PC-3 (cell line): ENCODE results near the gene CDC34. TPM values are rescaled to one million over a fixed set of nuclear protein-coding genes. Genes with fewer than 3 reads are reported as not detected.

Source experiments
- ATAC-seq: fragments of 200-7000 bp; cut with Tn5 transposase; 2 replicates; pipeline ENCODE4 v1.9.1; 2020; ENCODE audit warnings: mild to moderate bottlenecking, moderate library complexity
- BruUV-seq: library from RNA; stranded (reverse); fragments of 400-500 nt; replicated peaks from 2 replicates; lab custom pipeline; 2021; lab: Mats Ljungman, UMichigan
- CTCF ChIA-PET: fragments of 300-600 bp; sonication (Branson Sonifier 250); formaldehyde crosslinking; loops from one replicate; lab custom pipeline; 2022; ENCODE audit warnings: antibody characterized with exemption; lab: Charles Lee
- POLR2A ChIA-PET: fragments of 300-600 bp; sonication (Branson Sonifier 250); formaldehyde crosslinking; loops from one replicate; lab custom pipeline; 2022; ENCODE audit warnings: antibody characterized with exemption; ENCODE audit not compliant: unreplicated experiment; lab: Charles Lee
- DNase-seq: peaks from one replicate; pipeline ENCODE4 v3.0.0-alpha.2; 2015
- H2AFZ ChIP-seq: fragments of 300-600 bp; sonication (generic); 2 replicates; pipeline ENCODE4 v1.6.0; 2016; ENCODE audit warnings: antibody characterized with exemption, low read length
- H3F3A ChIP-seq: fragments of 300-600 bp; sonication (generic); one replicate; pipeline ENCODE4 v1.6.0; 2017; ENCODE audit warnings: antibody characterized with exemption, low read length, control low read depth, mild to moderate bottlenecking; ENCODE audit not compliant: unreplicated experiment
- H3K27ac ChIP-seq: fragments of 300-600 bp; sonication (generic); 2 replicates; pipeline ENCODE4 v1.5.1; 2016; ENCODE audit warnings: mild to moderate bottlenecking, low read length
- H3K27me3 ChIP-seq: fragments of 300-600 bp; sonication (generic); 2 replicates; pipeline ENCODE4 v1.6.1; 2016; ENCODE audit warnings: low read length, mixed read lengths
- H3K36me3 ChIP-seq: fragments of 300-600 bp; sonication (generic); 2 replicates; pipeline ENCODE4 v1.6.1; 2016; ENCODE audit warnings: low read depth, mixed run types, low read length, mixed read lengths
- H3K4me1 ChIP-seq: fragments of 300-600 bp; sonication (generic); 2 replicates; pipeline ENCODE4 v1.5.1; 2016; ENCODE audit warnings: low read length; ENCODE audit not compliant: insufficient read depth
- H3K4me2 ChIP-seq: fragments of 300-600 bp; sonication (generic); 2 replicates; pipeline ENCODE4 v1.6.0; 2016; ENCODE audit warnings: low read length
- H3K4me3 ChIP-seq: fragments of 300-600 bp; sonication (generic); 2 replicates; pipeline ENCODE4 v1.5.1; 2016; ENCODE audit warnings: mild to moderate bottlenecking, low read length, mixed read lengths
- H3K79me2 ChIP-seq: fragments of 300-600 bp; sonication (generic); 2 replicates; pipeline ENCODE4 v1.6.1; 2017; ENCODE audit warnings: low read length, mixed read lengths
- H3K9ac ChIP-seq: fragments of 300-600 bp; sonication (generic); 2 replicates; pipeline ENCODE4 v1.6.0; 2016; ENCODE audit warnings: mild to moderate bottlenecking, low read length
- H3K9me2 ChIP-seq: fragments of 300-600 bp; sonication (generic); replicated peaks from 2 replicates; pipeline ENCODE4 v1.6.1; 2016; ENCODE audit warnings: mixed run types, low read length, mixed read lengths
- H3K9me3 ChIP-seq: fragments of 300-600 bp; sonication (generic); 2 replicates; pipeline ENCODE4 v1.6.1; 2016; ENCODE audit warnings: low read length, mixed read lengths
- H4K20me1 ChIP-seq: fragments of 300-600 bp; sonication (generic); 2 replicates; pipeline ENCODE4 v1.6.1; 2016; ENCODE audit warnings: low read length, mixed read lengths
- EZH2 ChIP-seq: fragments of 300-600 bp; sonication (generic); IDR thresholded peaks from one replicate; pipeline ENCODE4 v1.6.1; 2017; ENCODE audit warnings: antibody characterized with exemption, mild to moderate bottlenecking, low read length; ENCODE audit not compliant: unreplicated experiment
- EZH2phosphoT487 ChIP-seq: fragments of 300-600 bp; sonication (generic); IDR thresholded peaks from 2 replicates; pipeline ENCODE4 v1.6.1; 2018; ENCODE audit warnings: mild to moderate bottlenecking, antibody characterized with exemption, low read length, borderline replicate concordance
- intact Hi-C: fragments of 100-400 bp; cut with micrococcal nuclease; formaldehyde crosslinking; loops from 2 replicates; pipeline ENCODE4 v1.9.0; 2023
- total RNA-seq: library from RNA; depleted of rRNA; stranded (reverse); fragments of >200 nt; gene quantifications from 2 replicates; pipeline ENCODE4 v1.2.3, GENCODE V29; 2014
- TF ChIP-seq, protein P1 (sequence below): fragments of 300-600 bp; sonication (generic); conservative IDR thresholded peaks from 2 replicates; pipeline ENCODE4 v1.5.1; 2017; ENCODE audit warnings: antibody characterized with exemption, low read depth, mild to moderate bottlenecking, low read length

CDC34 gene
- total RNA-seq, 1 experiment from 2014 or later = 119 TPM

DNA sequence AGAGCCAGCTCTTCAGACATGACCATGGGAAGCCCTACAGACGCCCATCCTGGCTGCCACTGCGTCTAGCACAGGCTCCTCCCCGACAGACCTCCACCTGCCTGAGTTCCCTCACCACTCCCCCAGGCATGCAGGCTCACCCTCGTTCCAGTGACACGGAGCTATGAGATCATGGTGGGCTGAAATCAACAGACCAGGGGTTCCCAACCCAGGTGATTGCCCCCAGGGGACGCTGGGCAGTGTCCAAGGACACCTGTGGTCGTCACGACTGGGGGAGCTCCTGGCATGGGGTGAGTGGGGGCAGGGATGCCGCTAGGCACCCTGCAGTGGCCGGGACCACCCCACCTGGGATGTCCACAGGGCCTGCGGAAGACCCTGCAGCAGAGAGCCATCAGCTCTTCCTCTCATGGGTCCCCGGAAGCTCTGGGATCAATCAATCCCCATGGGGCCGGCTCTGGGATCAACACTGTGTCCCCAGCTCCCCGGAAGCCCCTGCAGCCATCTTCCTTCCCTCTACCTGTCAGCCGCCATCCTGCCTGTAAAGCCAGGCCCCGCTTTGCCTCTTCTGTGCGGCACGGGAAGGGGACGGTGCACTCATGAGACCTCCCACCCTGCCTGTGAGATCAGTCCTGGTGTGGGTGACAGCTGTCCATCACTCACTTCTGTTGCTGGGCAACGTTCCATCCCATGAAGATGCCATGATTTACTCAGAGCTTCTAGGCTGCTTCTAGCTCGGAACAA lies 48.1 kb upstream of the CDC34 start:
- Histone ChIP-seq H3K27me3 (no peaks in the 10 kb centered on the region), H3K79me2 (no peaks in the 10 kb centered on the region), H3K27ac (no peak overlapping the region), H3K9ac (no peak overlapping the region), H3K4me3 (no peak overlapping the region), H3K4me2 (no peak overlapping the region), H3K36me3 (no peaks in the 10 kb centered on the region), H2AFZ (no peak overlapping the region), H3K4me1 (no peaks in the 10 kb centered on the region), H3F3A (no peaks in the 10 kb centered on the region), H3K9me2 (no peaks in the 10 kb centered on the region), H4K20me1 (no peaks in the 10 kb centered on the region), H3K9me3 (no peaks in the 10 kb centered on the region)
- ChIA-PET POLR2A (no interaction called here), CTCF (no interaction called here)
- no TSS peak for BruUV-seq
- TF ChIP-seq EZH2phosphoT487 = no peak
- TF ChIP-seq EZH2 = no peak
- TF ChIP-seq, protein P1, sequence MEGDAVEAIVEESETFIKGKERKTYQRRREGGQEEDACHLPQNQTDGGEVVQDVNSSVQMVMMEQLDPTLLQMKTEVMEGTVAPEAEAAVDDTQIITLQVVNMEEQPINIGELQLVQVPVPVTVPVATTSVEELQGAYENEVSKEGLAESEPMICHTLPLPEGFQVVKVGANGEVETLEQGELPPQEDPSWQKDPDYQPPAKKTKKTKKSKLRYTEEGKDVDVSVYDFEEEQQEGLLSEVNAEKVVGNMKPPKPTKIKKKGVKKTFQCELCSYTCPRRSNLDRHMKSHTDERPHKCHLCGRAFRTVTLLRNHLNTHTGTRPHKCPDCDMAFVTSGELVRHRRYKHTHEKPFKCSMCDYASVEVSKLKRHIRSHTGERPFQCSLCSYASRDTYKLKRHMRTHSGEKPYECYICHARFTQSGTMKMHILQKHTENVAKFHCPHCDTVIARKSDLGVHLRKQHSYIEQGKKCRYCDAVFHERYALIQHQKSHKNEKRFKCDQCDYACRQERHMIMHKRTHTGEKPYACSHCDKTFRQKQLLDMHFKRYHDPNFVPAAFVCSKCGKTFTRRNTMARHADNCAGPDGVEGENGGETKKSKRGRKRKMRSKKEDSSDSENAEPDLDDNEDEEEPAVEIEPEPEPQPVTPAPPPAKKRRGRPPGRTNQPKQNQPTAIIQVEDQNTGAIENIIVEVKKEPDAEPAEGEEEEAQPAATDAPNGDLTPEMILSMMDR = no peak
- intact Hi-C loops = no loop called here
- DNase-seq = no peak
- ATAC-seq = no peak

DNA sequence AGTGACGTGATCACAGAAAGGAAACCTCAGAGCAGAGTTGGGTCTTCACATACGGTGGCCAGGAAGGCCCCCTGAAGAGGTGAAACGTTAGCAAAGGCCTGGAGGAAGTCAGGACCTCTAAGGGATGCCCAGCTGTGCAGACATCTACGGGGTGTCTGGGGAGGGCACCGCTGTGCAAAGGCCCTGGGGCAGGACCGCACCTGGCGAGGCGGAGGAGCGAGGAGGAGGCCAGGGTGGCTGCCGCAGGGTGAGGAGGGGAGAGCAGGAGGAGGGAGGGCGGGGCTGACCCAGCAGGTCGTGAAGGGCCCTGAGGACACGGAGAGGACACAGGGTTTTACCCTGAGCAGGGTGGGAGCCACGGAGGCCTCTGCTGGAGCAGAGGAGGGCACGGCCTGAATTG lies 47.1 kb upstream of the CDC34 start:
- Histone ChIP-seq H3K4me1 (no peaks in the 10 kb centered on the region), H3K9me3 (no peaks in the 10 kb centered on the region), H3K4me2 (no peak overlapping the region), H3K9ac (no peak overlapping the region), H2AFZ (no peak overlapping the region), H3F3A (no peaks in the 10 kb centered on the region), H3K27me3 (no peaks in the 10 kb centered on the region), H3K9me2 (no peaks in the 10 kb centered on the region), H3K4me3 (no peak overlapping the region), H3K27ac (no peak overlapping the region), H4K20me1 (no peaks in the 10 kb centered on the region), H3K79me2 (no peaks in the 10 kb centered on the region), H3K36me3 (no peaks in the 10 kb centered on the region)
- intact Hi-C loops = no loop called here
- BruUV-seq = no TSS peak
- no peak for ATAC-seq
- ChIA-PET CTCF (no interaction called here), POLR2A (no interaction called here)
- TF ChIP-seq EZH2phosphoT487 (no peak), EZH2 (no peak)
- TF ChIP-seq, protein P1 = no peak
- no peak for DNase-seq

DNA sequence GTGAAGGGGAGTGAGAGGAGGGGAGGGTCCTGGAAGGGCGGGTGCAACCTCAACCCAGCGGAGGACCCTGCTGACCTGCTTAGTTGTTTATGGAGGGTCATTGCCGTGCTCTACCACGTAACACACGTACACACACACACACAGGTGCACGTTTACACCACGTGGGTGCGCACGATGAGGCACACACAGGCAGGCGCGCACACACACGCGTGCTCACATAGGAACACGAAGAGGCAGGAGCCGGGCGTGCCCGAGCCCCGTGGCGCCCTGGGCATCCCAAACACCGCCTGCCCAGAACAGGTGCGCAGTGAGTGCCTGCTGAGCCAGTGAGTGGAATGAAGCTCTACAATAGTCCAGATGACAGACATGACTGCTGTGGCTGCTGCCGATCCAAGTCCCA lies 46.5 kb upstream of the CDC34 start:
- H3K9ac ChIP-seq = no peak overlapping the region
- POLR2A ChIA-PET = no interaction called here
- no peak overlapping the region for H2AFZ ChIP-seq
- BruUV-seq = no TSS peak
- no peak for TF ChIP-seq EZH2
- TF ChIP-seq, protein P1 = no peak
- no peak for TF ChIP-seq EZH2phosphoT487
- H3K9me3 ChIP-seq = no peaks in the 10 kb centered on the region
- CTCF ChIA-PET = no interaction called here
- H3K27me3 ChIP-seq = no peaks in the 10 kb centered on the region
- no peak for DNase-seq
- no peaks in the 10 kb centered on the region for H3K36me3 ChIP-seq
- H3K9me2 ChIP-seq = no peaks in the 10 kb centered on the region
- intact Hi-C loops = no loop called here
- no peaks in the 10 kb centered on the region for H3K4me1 ChIP-seq
- H3K27ac ChIP-seq = no peak overlapping the region
- no peaks in the 10 kb centered on the region for H3F3A ChIP-seq
- no peak for ATAC-seq
- no peaks in the 10 kb centered on the region for H4K20me1 ChIP-seq
- H3K79me2 ChIP-seq = no peaks in the 10 kb centered on the region
- no peak overlapping the region for H3K4me3 ChIP-seq
- no peak overlapping the region for H3K4me2 ChIP-seq
